A549 (cell line): ENCODE measurements around the gene AFDN. TPM values are rescaled to one million over a fixed set of nuclear protein-coding genes. Genes with fewer than 3 reads are reported as not detected.

Source experiments
- ATAC-seq, 2 experiments: fragments of 200-7000 bp in 1 of 2; fragments of >200 bp in 1 of 2; cut with Nextera tagmentation in 1 of 2; cut with Tn5 transposase in 1 of 2; 3 replicates each; pipeline versions ENCODE4 v1.8.0 to v1.9.1; 2018 to 2020; ENCODE audit warnings: mild to moderate bottlenecking in 1 of 2, moderate library complexity in 1 of 2
- CTCF ChIA-PET: fragments of 300-600 bp; sonication (Branson Sonifier 250); formaldehyde crosslinking; extraction: SDS; loops from one replicate; lab custom pipeline; 2021; ENCODE audit warnings: antibody characterized with exemption, inconsistent platforms; lab: Yijun Ruan, JAX
- POLR2A ChIA-PET: fragments of 350-600 bp; formaldehyde crosslinking; extraction: SDS; loops from one replicate; lab custom pipeline; 2021; ENCODE audit warnings: antibody characterized with exemption, inconsistent platforms; lab: Yijun Ruan, JAX
- DNase-seq, 2 experiments: peaks; one replicate each; pipeline versions ENCODE4 v3.0.0 to v3.0.0-alpha.2; 2011 to 2016; ENCODE audit warnings: low read depth in 1 of 2, low spot score in 1 of 2
- FAIRE-seq: peaks from 2 replicates; lab custom pipeline; 2011; peaks lifted over from hg19 to GRCh38; lab: Jason Lieb, UNC
- H3K27ac ChIP-seq, 2 experiments: fragments of >200 bp; sonication (Bioruptor Twin); formaldehyde crosslinking; 3 replicates each; pipeline ENCODE4 v1.5.1; 2016 to 2017
- H3K4me1 ChIP-seq: fragments of >200 bp; sonication (Bioruptor Twin); formaldehyde crosslinking; 3 replicates; pipeline ENCODE4 v1.6.1; 2016
- H3K4me2 ChIP-seq: fragments of >200 bp; sonication (Bioruptor Twin); formaldehyde crosslinking; 3 replicates; pipeline ENCODE4 v1.6.1; 2016
- H3K4me3 ChIP-seq: fragments of >200 bp; sonication (Bioruptor Twin); formaldehyde crosslinking; 3 replicates; pipeline ENCODE4 v1.5.1; 2016
- H3K9me3 ChIP-seq: fragments of >200 bp; sonication (Bioruptor Twin); formaldehyde crosslinking; 3 replicates; pipeline ENCODE4 v1.6.1; 2016
- EP300 ChIP-seq, 2 experiments: fragments of >200 bp; sonication (Bioruptor Twin); formaldehyde crosslinking; IDR thresholded peaks; 2 replicates in 1 of 2; 3 replicates in 1 of 2; pipeline ENCODE4 v1.6.1; 2016 to 2017
- HDAC2 ChIP-seq: fragments of 200-600 bp; sonication (generic); IDR thresholded peaks from 2 replicates; pipeline ENCODE4 v1.6.1; 2016
- JUN ChIP-seq, 2 experiments: fragments of >200 bp; sonication (Bioruptor Twin); formaldehyde crosslinking; IDR thresholded peaks; 2 replicates in 1 of 2; 3 replicates in 1 of 2; pipeline ENCODE4 v1.6.1; 2016 to 2017
- KDM1A ChIP-seq: fragments of 200-600 bp; sonication (generic); IDR thresholded peaks from 2 replicates; pipeline ENCODE4 v1.6.1; 2016; ENCODE audit warnings: low read depth, mild to moderate bottlenecking
- POLR2AphosphoS2 ChIP-seq: conservative IDR thresholded peaks from 2 replicates; pipeline ENCODE4 v1.6.1; 2012; ENCODE audit warnings: low read length, improper control_type of control experiment, inconsistent platforms
- RAD21 ChIP-seq, 2 experiments: fragments of >200 bp in 1 of 2; sonication (Bioruptor Twin) in 1 of 2; formaldehyde crosslinking in 1 of 2; IDR thresholded peaks in 1 of 2; conservative IDR thresholded peaks in 1 of 2; 2 replicates in 1 of 2; 3 replicates in 1 of 2; pipeline ENCODE4 v1.6.1; 2012 to 2018; ENCODE audit warnings: inconsistent platforms in 1 of 2
- RARB ChIP-seq: fragments of 250-450 bp; sonication (Bioruptor Pico); IDR thresholded peaks from 2 replicates; pipeline ENCODE4 v1.8.0; 2021; ENCODE audit warnings: mild to moderate bottlenecking, moderate library complexity
- RFX5 ChIP-seq: fragments of 450-650 bp; IDR thresholded peaks from 2 replicates; pipeline ENCODE4 v1.7.1; 2014; ENCODE audit warnings: antibody characterized with exemption, mild to moderate bottlenecking, moderate library complexity
- RNF2 ChIP-seq: fragments of 200-600 bp; sonication (generic); IDR thresholded peaks from 2 replicates; pipeline ENCODE4 v1.6.1; 2016; ENCODE audit warnings: low read depth, mild to moderate bottlenecking, antibody characterized with exemption, moderate library complexity, borderline replicate concordance
- SMC3 ChIP-seq: fragments of >200 bp; sonication (Bioruptor Twin); formaldehyde crosslinking; IDR thresholded peaks from 3 replicates; pipeline ENCODE4 v1.6.1; 2018; ENCODE audit warnings: inconsistent platforms
- SREBF2 ChIP-seq: fragments of 450-650 bp; IDR thresholded peaks from 2 replicates; pipeline ENCODE4 v1.6.1; 2014; ENCODE audit warnings: mild to moderate bottlenecking, moderate library complexity
- ZNF302 ChIP-seq: fragments of 250-450 bp; sonication (Bioruptor Pico); IDR thresholded peaks from 2 replicates; pipeline ENCODE4 v1.9.0; 2021; ENCODE audit warnings: inconsistent platforms, mild to moderate bottlenecking, moderate library complexity
- WGBS: methylation state at CpG from one replicate; pipeline ENCODE4 v1.1.6; 2017; ENCODE audit errors: missing lambda C conversion rate; 5-methylcytosine and 5-hydroxymethylcytosine counted together
- polyA plus RNA-seq, 4 experiments: library from polyadenylated mRNA; depleted of rRNA in 3 of 4; stranded (reverse); fragments of >200 nt; fragmentation: RNase III in 1 of 4; extraction: RNeasy Plus Mini Kit Qiagen cat#74134 plus additional on column Dnase treatment in 1 of 4; gene quantifications; 2 replicates in 3 of 4; 3 replicates in 1 of 4; pipeline ENCODE4 v1.2.3, GENCODE V29; 2011 to 2017
- TF ChIP-seq, protein P1 (sequence below): IDR thresholded peaks from 2 replicates; pipeline ENCODE4 v1.6.1; 2012; ENCODE audit warnings: low read depth, borderline replicate concordance
- TF ChIP-seq, protein P2 (sequence below): fragments of 200-600 bp; sonication (generic); IDR thresholded peaks from 2 replicates; pipeline ENCODE4 v1.6.1; 2016; ENCODE audit warnings: antibody characterized with exemption, mild to moderate bottlenecking, moderate library complexity
- TF ChIP-seq, protein P3 (sequence below): IDR thresholded peaks from 2 replicates; pipeline ENCODE4 v1.6.1; 2012
- TF ChIP-seq, protein P4 (sequence below): fragments of >200 bp; sonication (Bioruptor Twin); formaldehyde crosslinking; IDR thresholded peaks from 2 replicates; pipeline ENCODE4 v1.6.1; 2016
- TF ChIP-seq, protein P5 (sequence below): fragments of >200 bp; sonication (Bioruptor Twin); formaldehyde crosslinking; IDR thresholded peaks from 3 replicates; pipeline ENCODE4 v1.5.1; 2016

Gene AFDN
- polyA plus RNA-seq, 2 of the 4 experiments (the other 2 are of a cell fraction): 17.5 to 40.8 TPM

DNA sequence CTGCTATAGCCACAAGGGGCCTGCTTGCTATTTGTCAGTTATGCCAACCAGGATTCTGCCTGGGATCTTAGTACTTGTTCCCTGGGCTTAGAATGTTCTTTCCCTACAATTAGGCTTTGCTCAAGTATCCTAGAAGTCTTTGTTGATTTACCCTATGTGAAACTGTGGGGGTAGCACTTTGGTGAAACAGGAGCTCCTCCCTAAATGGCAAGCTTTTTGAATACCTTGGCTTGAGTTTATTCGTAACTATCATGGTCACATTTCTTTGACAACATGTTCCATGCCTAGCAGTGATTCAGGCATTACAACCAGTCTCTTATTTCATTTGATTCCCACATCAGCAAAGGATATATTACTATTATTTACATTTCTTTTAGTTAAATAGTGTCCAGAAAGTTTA, 21.2 kb downstream of the AFDN start:
- 90% methylated on average over 1 of the region's 1 CpG for WGBS
- no peak for ATAC-seq
- no peak overlapping the region for H3K27ac ChIP-seq
- ChIA-PET CTCF (no interaction called here), POLR2A (no interaction called here)
- H3K9me3 ChIP-seq: no peaks in the 10 kb centered on the region
- H3K4me1 ChIP-seq: peaks cover 33% of the 10 kb centered on the region; the same call in 2 of the 3 replicates
- TF ChIP-seq JUN (IDR thresholded peaks at IDR 0.05) (no peak), ZNF302 (CRISPR knock-in tag) (no peak), RFX5 (no peak), RNF2 (no peak)
- TF ChIP-seq, protein P1, sequence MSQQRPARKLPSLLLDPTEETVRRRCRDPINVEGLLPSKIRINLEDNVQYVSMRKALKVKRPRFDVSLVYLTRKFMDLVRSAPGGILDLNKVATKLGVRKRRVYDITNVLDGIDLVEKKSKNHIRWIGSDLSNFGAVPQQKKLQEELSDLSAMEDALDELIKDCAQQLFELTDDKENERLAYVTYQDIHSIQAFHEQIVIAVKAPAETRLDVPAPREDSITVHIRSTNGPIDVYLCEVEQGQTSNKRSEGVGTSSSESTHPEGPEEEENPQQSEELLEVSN: no peak
- DNase-seq: no peak
- no peak overlapping the region for H3K4me3 ChIP-seq
- H3K4me2 ChIP-seq: no peak overlapping the region
- FAIRE-seq: no peak

DNA sequence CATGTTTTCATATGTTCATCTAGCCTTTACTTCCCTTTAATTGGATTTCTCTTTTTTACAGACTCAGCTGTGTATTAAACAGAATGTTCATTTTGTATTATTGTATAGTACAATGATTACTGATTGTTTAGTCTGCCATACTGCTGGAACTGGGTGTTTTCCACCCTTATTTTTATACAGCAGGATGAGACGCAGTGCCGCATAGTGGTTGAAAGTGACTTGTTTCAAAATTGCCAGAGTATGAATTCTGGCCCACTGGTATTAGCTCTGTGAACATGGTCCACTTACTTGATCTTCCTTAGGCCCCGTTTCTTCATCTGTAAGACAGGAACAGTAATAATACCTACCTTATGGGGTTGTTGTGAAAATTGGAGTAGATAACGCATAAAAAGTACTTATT, 22.1 kb downstream of the AFDN start:
- Histone ChIP-seq H3K27ac (no peak overlapping the region), H3K9me3 (no peaks in the 10 kb centered on the region), H3K4me3 (no peak overlapping the region), H3K4me1 (peaks cover 29% of the 10 kb centered on the region; the same call in 2 of the 3 replicates), H3K4me2 (no peak overlapping the region)
- no peak for FAIRE-seq
- ChIA-PET CTCF (no interaction called here), POLR2A (no interaction called here)
- 100% methylated on average over 4 of the region's 4 CpGs for WGBS
- no peak for TF ChIP-seq HDAC2
- TF ChIP-seq KDM1A: no peak
- TF ChIP-seq SREBF2: no peak
- TF ChIP-seq RAD21 (conservative IDR thresholded peaks at IDR 0.05 in 1 of 2, IDR thresholded peaks at IDR 0.05 in 1 of 2): no peak
- TF ChIP-seq, protein P2, sequence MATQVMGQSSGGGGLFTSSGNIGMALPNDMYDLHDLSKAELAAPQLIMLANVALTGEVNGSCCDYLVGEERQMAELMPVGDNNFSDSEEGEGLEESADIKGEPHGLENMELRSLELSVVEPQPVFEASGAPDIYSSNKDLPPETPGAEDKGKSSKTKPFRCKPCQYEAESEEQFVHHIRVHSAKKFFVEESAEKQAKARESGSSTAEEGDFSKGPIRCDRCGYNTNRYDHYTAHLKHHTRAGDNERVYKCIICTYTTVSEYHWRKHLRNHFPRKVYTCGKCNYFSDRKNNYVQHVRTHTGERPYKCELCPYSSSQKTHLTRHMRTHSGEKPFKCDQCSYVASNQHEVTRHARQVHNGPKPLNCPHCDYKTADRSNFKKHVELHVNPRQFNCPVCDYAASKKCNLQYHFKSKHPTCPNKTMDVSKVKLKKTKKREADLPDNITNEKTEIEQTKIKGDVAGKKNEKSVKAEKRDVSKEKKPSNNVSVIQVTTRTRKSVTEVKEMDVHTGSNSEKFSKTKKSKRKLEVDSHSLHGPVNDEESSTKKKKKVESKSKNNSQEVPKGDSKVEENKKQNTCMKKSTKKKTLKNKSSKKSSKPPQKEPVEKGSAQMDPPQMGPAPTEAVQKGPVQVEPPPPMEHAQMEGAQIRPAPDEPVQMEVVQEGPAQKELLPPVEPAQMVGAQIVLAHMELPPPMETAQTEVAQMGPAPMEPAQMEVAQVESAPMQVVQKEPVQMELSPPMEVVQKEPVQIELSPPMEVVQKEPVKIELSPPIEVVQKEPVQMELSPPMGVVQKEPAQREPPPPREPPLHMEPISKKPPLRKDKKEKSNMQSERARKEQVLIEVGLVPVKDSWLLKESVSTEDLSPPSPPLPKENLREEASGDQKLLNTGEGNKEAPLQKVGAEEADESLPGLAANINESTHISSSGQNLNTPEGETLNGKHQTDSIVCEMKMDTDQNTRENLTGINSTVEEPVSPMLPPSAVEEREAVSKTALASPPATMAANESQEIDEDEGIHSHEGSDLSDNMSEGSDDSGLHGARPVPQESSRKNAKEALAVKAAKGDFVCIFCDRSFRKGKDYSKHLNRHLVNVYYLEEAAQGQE: no peak
- TF ChIP-seq, protein P3, sequence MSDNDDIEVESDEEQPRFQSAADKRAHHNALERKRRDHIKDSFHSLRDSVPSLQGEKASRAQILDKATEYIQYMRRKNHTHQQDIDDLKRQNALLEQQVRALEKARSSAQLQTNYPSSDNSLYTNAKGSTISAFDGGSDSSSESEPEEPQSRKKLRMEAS: no peak
- TF ChIP-seq RARB (CRISPR knock-in tag): no peak
- TF ChIP-seq EP300 (IDR thresholded peaks at IDR 0.05): no peak
- TF ChIP-seq SMC3: no peak
- TF ChIP-seq POLR2AphosphoS2: no peak
- TF ChIP-seq, protein P4, sequence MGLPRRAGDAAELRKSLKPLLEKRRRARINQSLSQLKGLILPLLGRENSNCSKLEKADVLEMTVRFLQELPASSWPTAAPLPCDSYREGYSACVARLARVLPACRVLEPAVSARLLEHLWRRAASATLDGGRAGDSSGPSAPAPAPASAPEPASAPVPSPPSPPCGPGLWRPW: no peak
- TF ChIP-seq, protein P5, sequence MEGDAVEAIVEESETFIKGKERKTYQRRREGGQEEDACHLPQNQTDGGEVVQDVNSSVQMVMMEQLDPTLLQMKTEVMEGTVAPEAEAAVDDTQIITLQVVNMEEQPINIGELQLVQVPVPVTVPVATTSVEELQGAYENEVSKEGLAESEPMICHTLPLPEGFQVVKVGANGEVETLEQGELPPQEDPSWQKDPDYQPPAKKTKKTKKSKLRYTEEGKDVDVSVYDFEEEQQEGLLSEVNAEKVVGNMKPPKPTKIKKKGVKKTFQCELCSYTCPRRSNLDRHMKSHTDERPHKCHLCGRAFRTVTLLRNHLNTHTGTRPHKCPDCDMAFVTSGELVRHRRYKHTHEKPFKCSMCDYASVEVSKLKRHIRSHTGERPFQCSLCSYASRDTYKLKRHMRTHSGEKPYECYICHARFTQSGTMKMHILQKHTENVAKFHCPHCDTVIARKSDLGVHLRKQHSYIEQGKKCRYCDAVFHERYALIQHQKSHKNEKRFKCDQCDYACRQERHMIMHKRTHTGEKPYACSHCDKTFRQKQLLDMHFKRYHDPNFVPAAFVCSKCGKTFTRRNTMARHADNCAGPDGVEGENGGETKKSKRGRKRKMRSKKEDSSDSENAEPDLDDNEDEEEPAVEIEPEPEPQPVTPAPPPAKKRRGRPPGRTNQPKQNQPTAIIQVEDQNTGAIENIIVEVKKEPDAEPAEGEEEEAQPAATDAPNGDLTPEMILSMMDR: no peak
- no peak for DNase-seq
- no peak for ATAC-seq
